ENCODE data around the gene LIG3. TPM values are rescaled to one million over a fixed set of nuclear protein-coding genes. Genes with fewer than 3 reads are reported as not detected.

The LIG3 gene
- total and polyA plus RNA-seq, 2 of the 4 experiments (the other 2 are of a cell fraction): 36.4 to 41.9 TPM

DNA sequence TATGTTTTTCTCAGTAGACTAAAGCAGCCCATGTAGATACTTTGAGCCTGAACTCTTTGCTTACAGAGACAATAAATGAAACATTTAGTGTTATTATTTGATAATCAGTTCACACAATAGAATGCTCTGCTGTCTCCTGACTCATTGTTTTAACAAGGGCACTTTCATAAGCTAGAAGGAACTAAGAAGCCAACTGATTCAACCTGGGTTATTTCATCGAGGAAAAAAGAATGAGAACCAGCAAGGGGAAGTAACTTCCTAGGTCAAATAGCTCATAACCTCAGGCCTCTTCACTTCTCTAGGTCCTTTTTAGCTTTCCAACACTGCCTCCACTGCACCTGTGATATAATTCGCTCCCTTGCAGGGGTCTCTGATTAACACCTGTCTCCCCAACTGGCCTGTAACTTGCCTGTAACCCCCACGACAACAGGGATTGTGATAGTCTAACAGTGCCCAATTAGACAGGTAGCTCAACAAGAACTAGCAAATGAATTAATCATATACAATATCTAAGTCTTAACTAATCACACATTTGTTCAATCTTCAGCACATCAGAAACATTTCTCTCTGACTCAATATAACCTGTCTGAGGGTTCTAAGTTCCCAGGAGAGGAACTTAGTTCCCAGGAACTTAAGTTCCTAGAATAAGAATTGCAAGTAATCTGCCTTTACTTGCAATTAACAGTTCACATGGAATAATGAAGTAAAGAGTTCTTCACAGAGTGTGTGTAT, 48.4 kb downstream of the LIG3 start:
- ChIA-PET CTCF (no interaction called here), POLR2A (ENCODE audit: unreplicated experiment) (interaction anchor here (0.6 kb wide), 1 partner anchor 56 kb away, joined by 3 read pairs; no protein-coding TSS in a partner anchor)
- dilution Hi-C loops (cut with HindIII; ENCODE audit: low sequenced_read_pairs, unreplicated experiment) (no loop called here), intact Hi-C loops (cut with micrococcal nuclease) (no loop called here), in situ Hi-C loops (cut with MboI; ENCODE audit: low sequenced_read_pairs) (no loop called here)
- Histone ChIP-seq H3K36me3 (ENCODE audit: control insufficient read depth, insufficient read depth, low read length) (peaks cover 6% of the 10 kb centered on the region; the same call in 1 of the 2 replicates), H3K4me3 (ENCODE audit: insufficient read depth, low read depth, low read length) (no peak overlapping the region), H3K4me1 (ENCODE audit: control insufficient read depth, insufficient read depth, low read length) (peaks cover 2% of the 10 kb centered on the region; the same call in 1 of the 2 replicates), H3K14ac (replicated peaks; ENCODE audit: low read depth, low read length) (no peak overlapping the region), H3K27me3 (ENCODE audit: control insufficient read depth, insufficient read depth, low read length) (no peaks in the 10 kb centered on the region), H2AK9ac (replicated peaks; ENCODE audit: low read depth, low read length, poor library complexity) (no peak overlapping the region), H3K27ac (ENCODE audit: insufficient read depth, low read length) (no peak overlapping the region), H3K4me2 (ENCODE audit: low read depth, low read length) (no peak overlapping the region), H4K8ac (ENCODE audit: low read depth in 2 of 2, low read length in 2 of 2) (no peak overlapping the region), H2AK5ac (ENCODE audit: low read depth, low read length) (no peak overlapping the region), H4K5ac (ENCODE audit: low read depth, low read length) (no peak overlapping the region), H2BK20ac (ENCODE audit: low read depth, low read length) (no peak overlapping the region), H2BK120ac (ENCODE audit: low read depth, low read length) (no peak overlapping the region), H3K9me1 (ENCODE audit: insufficient read depth, low read length) (peaks cover 11% of the 10 kb centered on the region), H4K91ac (ENCODE audit: insufficient read depth, low read depth, low read length) (no peak overlapping the region), H4K20me1 (ENCODE audit: insufficient read depth, low read length) (no peaks in the 10 kb centered on the region), H3K18ac (ENCODE audit: low read depth, low read length) (no peak overlapping the region), H3K9me3 (ENCODE audit: control insufficient read depth, insufficient read depth, low read length) (no peaks in the 10 kb centered on the region), H3K23ac (ENCODE audit: low read depth, low read length) (no peak overlapping the region), H3K4ac (ENCODE audit: low read depth, low read length) (no peak overlapping the region), H3K56ac (ENCODE audit: extremely low read depth, insufficient read depth, low read length) (no peak overlapping the region), H2AFZ (replicated peaks; ENCODE audit: low read length, poor library complexity) (no peak overlapping the region), H2BK5ac (ENCODE audit: low read depth, low read length, poor library complexity, severe bottlenecking) (no peak overlapping the region), H2BK15ac (ENCODE audit: low read depth, low read length) (no peak overlapping the region), H3K79me1 (ENCODE audit: low read depth in 1 of 2, low read length in 2 of 2) (peaks cover 12 to 33% of the 10 kb centered on the region in 2 experiments; a peak in 3 of 4 replicates), H3K9ac (ENCODE audit: low read depth, low read length) (no peak overlapping the region)
- ATAC-seq (ENCODE audit: low read depth) (no peak), DNase-seq (peak; percentile 24)
- 92% methylated on average over 2 of the region's 3 CpGs; no CpG with 5 or more reads in 1 of the 2 experiments for WGBS, 2 experiments (ENCODE audit: extremely low coverage in 2 of 2, insufficient read length in 1 of 2)
- BruUV-seq (replicated peaks): no TSS peak
- TF ChIP-seq CEBPB (IDR thresholded peaks at IDR 0.05; ENCODE audit: low read depth, low read length) (no peak), SMC3 (IDR thresholded peaks at IDR 0.05; ENCODE audit: low read depth, low read length) (no peak), BHLHE40 (IDR thresholded peaks at IDR 0.05; ENCODE audit: low read depth, low read length) (no peak), MAZ (IDR thresholded peaks at IDR 0.05; ENCODE audit: borderline replicate concordance, low read depth, low read length) (no peak), CHD1 (IDR thresholded peaks at IDR 0.05; ENCODE audit: low read depth, low read length) (no peak), RFX5 (IDR thresholded peaks at IDR 0.05; ENCODE audit: low read depth, low read length) (no peak), FOS (IDR thresholded peaks at IDR 0.05; ENCODE audit: low read depth, low read length) (no peak), MAFK (IDR thresholded peaks at IDR 0.05; ENCODE audit: low read depth, low read length) (no peak), POLR2A (IDR thresholded peaks at IDR 0.05; ENCODE audit: low read depth, low read length) (no peak), MXI1 (IDR thresholded peaks at IDR 0.05; ENCODE audit: borderline replicate concordance, low read depth, low read length) (no peak), RAD21 (IDR thresholded peaks at IDR 0.05; ENCODE audit: low read length) (no peak), NFE2L2 (IDR thresholded peaks at IDR 0.05; ENCODE audit: low read depth, low read length) (no peak), RCOR1 (IDR thresholded peaks at IDR 0.05; ENCODE audit: insufficient replicate concordance, low read length) (no peak)
- TF ChIP-seq, protein P1, sequence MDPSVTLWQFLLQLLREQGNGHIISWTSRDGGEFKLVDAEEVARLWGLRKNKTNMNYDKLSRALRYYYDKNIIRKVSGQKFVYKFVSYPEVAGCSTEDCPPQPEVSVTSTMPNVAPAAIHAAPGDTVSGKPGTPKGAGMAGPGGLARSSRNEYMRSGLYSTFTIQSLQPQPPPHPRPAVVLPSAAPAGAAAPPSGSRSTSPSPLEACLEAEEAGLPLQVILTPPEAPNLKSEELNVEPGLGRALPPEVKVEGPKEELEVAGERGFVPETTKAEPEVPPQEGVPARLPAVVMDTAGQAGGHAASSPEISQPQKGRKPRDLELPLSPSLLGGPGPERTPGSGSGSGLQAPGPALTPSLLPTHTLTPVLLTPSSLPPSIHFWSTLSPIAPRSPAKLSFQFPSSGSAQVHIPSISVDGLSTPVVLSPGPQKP (IDR thresholded peaks at IDR 0.05; ENCODE audit: borderline replicate concordance, low read depth, low read length): no peak
- TF ChIP-seq, protein P2, sequence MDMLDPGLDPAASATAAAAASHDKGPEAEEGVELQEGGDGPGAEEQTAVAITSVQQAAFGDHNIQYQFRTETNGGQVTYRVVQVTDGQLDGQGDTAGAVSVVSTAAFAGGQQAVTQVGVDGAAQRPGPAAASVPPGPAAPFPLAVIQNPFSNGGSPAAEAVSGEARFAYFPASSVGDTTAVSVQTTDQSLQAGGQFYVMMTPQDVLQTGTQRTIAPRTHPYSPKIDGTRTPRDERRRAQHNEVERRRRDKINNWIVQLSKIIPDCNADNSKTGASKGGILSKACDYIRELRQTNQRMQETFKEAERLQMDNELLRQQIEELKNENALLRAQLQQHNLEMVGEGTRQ (IDR thresholded peaks at IDR 0.05; ENCODE audit: low read depth, low read length): no peak
